NCI-H774 (cell line): ENCODE measurements around the gene CREB3L2.
"Not testable (repeated sequence)": the region's sequence is repeated elsewhere in the genome, so short reads cannot be mapped to it uniquely, and the experiment has no call there.

Source experiments
- DNase-seq: peaks from one replicate; lab custom pipeline; 2025; lab: John Stamatoyannopoulos, UW

CREB3L2 gene

GRCh38 chr7:138001529-138002095, at the start of gene CREB3L2:
CREB3L2 (minus strand) TSS chr7:138002086; CDS start chr7:138001705, 381 bp downstream.
- peak; percentile 43 for DNase-seq

GRCh38 chr7:138049505-138050116, 47.7 kb upstream of the CREB3L2 start:
- DNase-seq: no peak

- no peak for DNase-seq
Observed at GRCh38 chr7:138047907-138048306, 46.0 kb upstream of the CREB3L2 start.

GRCh38 chr7:138044897-138045296, 43.0 kb upstream of the CREB3L2 start:
- DNase-seq: no peak

- not testable (repeated sequence) for DNase-seq
Observed at GRCh38 chr7:138040063-138040462, 38.2 kb upstream of the CREB3L2 start.

GRCh38 chr7:138036135-138036534, 34.2 kb upstream of the CREB3L2 start:
- no peak for DNase-seq

GRCh38 chr7:138033241-138033640, 31.4 kb upstream of the CREB3L2 start:
- no peak for DNase-seq

- DNase-seq: no peak
Observed at GRCh38 chr7:138032770-138033169, 30.9 kb upstream of the CREB3L2 start.

GRCh38 chr7:138032186-138032585, 30.3 kb upstream of the CREB3L2 start:
- no peak for DNase-seq

- DNase-seq: no peak
Observed at GRCh38 chr7:138030679-138031351, 28.9 kb upstream of the CREB3L2 start.

GRCh38 chr7:138029941-138030340, 28.1 kb upstream of the CREB3L2 start:
- no peak for DNase-seq

- DNase-seq: no peak
Observed at GRCh38 chr7:138029126-138029525, 27.2 kb upstream of the CREB3L2 start.

- no peak for DNase-seq
Observed at GRCh38 chr7:138027100-138027499, 25.2 kb upstream of the CREB3L2 start.

GRCh38 chr7:138025215-138026186, 23.6 kb upstream of the CREB3L2 start:
- no peak for DNase-seq

GRCh38 chr7:138024765-138025164, 22.9 kb upstream of the CREB3L2 start:
- DNase-seq: no peak

GRCh38 chr7:138024343-138024691, 22.4 kb upstream of the CREB3L2 start:
- DNase-seq: no peak

GRCh38 chr7:138023618-138024342, 21.9 kb upstream of the CREB3L2 start:
- DNase-seq: no peak

- no peak for DNase-seq
Observed at GRCh38 chr7:138021889-138022288, 20.0 kb upstream of the CREB3L2 start.

- DNase-seq: no peak
Observed at GRCh38 chr7:138017992-138018391, 16.1 kb upstream of the CREB3L2 start.

GRCh38 chr7:138015096-138015495, 13.2 kb upstream of the CREB3L2 start:
- DNase-seq: no peak

GRCh38 chr7:138014686-138015085, 12.8 kb upstream of the CREB3L2 start:
- no peak for DNase-seq

- DNase-seq: not testable (repeated sequence)
Observed at GRCh38 chr7:138014201-138014600, 12.3 kb upstream of the CREB3L2 start.
